Activated CD8-positive, alpha-beta memory T cell treated with anti-CD3 and anti-CD28 coated beads, Interleukin-2, amount 50 U/mL, for 24 hours (primary cell): ENCODE measurements around the gene KLRC4.
"Not testable (repeated sequence)": the region's sequence is repeated elsewhere in the genome, so short reads cannot be mapped to it uniquely, and the experiment has no call there.

Experiments used
- DNase-seq: peaks from one replicate; pipeline ENCODE4 v3.0.0-alpha.2; 2020; ENCODE audit errors: extremely low read depth

The KLRC4 gene, protein sequence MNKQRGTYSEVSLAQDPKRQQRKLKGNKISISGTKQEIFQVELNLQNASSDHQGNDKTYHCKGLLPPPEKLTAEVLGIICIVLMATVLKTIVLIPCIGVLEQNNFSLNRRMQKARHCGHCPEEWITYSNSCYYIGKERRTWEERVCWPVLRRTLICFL

DNA sequence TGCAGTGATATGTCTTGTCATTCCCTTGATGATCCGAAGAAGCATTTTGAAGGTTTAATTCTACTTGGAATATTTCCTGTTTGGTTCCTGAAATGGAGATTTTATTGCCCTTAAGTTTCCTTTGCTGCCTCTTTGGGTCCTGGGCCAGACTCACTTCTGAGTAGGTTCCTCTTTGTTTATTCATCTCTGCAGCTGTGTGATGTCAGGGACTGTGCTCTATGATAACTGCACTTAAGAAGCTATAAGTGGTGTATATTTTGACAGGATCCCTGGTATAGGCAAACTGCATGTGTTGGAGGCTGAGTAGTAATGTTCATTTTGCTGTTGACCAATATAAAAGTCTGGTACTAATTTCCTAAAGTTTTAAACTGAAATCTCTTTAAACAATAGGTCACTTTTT, at the start of gene KLRC4:
Gene KLRC4, minus strand, starts transcription at position 366 of the 400 bp plus-strand sequence. Its CDS starts 182 bp downstream, at position 184.
- no peak for DNase-seq

DNA sequence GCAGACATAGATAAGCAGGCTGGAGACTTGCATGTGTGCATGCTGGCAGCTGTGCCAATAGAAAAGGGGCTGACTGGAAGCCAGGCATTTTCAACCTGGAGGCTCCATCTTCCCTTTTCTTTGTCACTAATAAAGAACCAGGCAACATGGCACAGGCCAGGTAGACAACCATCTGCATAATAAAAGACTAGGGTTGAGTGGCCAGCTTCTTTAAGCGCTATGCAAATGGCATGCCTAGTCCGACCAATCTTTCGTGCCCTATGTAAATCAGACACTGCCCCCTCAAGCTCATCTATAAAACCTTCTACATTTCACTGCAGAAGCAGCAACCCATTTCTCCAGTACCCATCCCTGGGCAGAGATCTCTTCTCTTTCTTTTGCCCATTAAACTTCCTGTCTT, 48.2 kb upstream of the KLRC4 start:
- no peak for DNase-seq

DNA sequence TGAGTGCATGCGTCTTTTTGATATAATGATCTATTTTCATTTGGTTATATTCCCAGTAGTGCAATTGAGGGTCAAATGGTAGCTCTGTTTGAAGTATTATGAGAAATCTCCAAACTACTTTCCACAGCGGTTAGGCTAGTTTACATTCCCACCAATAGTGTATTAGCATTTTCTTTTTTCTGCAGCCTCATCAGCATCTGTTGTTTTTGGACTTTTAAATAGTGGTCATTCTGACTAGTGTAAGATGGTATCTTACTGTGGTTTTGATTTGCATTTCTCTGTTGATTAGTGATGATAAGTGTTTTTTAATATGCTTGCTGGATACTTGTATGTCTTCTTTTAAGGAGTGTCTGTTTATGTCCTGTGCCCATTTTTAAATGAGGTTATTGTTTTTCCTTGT, 47.3 kb upstream of the KLRC4 start:
- no peak for DNase-seq

DNA sequence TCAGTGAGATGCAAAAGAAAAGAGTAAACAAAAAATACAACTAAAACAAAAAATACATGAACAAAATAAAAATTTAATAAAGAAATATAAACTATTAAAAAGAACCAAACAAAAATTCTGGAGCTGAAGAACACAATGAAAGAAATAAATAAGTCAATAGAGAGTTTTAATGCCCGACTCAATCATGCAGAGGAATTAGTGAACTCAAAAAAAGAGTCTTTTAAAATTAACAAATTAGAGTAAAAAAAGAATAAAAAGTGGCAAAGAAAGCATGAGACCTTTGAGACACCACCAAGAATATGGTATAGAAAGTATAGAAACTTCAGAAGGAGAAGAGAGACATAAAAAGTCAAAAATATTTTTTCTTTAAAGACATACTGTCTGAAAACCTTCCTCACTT, 46.2 kb upstream of the KLRC4 start:
- no peak for DNase-seq

DNA sequence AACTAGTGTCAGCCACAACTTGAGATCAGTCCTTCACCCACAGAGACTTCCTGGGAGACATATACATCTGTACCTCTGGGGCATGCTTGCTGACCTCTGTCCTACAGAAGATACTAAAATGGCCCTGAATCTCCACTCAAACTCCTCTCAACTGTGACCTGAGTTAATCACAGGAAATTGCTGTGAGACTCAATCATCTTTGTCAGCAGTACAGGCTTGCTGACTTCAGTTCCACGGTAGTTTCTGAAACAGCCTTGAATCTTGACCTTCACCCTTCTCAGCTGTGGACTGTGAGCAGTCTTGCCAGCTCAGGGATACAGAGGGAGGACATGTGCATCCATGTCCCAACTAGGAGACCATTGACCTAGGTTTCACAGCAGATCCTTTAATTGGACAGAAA, 45.0 kb upstream of the KLRC4 start:
- no peak for DNase-seq

DNA sequence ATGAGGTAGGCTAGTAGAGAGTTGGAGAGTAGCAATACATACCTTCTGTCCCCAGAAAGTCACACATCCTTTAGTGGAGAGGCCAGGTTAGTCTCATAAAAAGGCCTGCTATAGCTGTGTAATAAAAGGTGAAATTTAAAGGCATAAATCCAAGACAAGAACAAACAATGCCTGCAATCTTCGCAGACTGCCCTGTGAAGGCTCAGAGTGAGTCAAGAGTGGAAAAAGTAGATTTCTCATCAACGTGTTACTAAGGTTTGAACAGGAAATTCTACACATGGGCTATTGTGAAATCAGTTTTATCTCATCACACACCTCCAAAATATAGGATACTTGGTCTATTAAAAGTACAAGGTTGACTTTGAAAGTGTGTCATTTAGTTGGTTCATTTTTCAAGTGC, 43.6 kb upstream of the KLRC4 start, which contains the start of gene KLRC1:
Gene KLRC1, minus strand, starts transcription at position 222 of the 400 bp plus-strand sequence. CDS start 2,221 bp downstream, outside the sequence.
- no peak for DNase-seq

DNA sequence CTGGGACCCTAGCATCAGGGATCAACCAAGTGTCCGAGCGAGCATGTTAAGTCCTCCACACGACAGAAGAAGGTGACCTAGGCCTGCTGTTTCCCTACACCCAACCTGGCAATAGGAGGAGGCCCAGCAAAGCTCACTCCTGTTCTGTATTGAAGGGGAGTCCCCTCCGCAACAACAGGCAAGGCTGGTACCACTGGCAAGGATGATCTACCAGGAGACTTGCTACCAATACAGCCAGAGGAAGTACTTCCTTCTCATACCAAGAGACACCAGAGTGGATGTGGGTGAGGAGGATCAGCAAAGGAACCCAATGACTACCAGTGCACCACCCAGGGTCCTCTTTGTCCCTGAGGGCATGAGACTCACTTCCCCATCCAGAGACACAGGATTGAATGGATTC, 38.7 kb upstream of the KLRC4 start:
- DNase-seq: no peak

DNA sequence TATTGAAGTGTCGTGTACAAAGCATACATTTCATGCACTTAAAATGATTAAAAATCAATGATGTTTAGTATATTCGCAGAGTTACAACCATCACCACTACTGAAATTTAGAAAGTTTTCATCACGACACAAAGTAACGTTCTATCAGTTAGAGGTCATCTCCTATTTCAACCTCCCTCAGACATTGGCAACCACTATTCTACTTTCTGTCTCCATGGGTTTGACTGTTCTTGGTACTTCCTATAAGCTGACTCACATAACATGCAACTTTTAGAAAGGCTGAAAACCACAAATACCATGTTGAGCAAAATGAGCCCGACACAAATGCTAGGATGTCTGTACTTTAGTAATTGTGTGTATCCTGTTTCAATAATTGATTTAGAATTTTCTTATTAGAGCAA, 36.5 kb upstream of the KLRC4 start:
- DNase-seq: not testable (repeated sequence)

DNA sequence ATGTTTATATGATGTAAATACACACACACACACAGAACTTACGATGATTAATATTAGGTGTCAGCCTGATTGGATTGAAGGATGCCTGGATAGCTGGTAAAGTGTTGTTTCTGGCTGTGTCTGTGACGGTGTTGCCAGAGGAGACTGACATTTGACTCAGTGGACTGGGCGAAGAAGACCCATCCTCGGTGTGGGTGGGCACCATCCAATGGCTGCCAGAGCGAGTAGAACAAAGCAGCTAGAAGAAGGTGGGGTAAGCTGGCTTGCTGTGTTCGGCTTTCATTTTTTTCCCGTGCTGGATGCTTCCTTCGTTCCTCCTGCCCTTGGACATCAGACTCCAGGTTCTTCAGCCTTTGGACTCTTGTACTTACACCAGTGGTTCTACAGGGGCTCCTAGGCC, 31.6 kb upstream of the KLRC4 start:
- not testable (repeated sequence) for DNase-seq

DNA sequence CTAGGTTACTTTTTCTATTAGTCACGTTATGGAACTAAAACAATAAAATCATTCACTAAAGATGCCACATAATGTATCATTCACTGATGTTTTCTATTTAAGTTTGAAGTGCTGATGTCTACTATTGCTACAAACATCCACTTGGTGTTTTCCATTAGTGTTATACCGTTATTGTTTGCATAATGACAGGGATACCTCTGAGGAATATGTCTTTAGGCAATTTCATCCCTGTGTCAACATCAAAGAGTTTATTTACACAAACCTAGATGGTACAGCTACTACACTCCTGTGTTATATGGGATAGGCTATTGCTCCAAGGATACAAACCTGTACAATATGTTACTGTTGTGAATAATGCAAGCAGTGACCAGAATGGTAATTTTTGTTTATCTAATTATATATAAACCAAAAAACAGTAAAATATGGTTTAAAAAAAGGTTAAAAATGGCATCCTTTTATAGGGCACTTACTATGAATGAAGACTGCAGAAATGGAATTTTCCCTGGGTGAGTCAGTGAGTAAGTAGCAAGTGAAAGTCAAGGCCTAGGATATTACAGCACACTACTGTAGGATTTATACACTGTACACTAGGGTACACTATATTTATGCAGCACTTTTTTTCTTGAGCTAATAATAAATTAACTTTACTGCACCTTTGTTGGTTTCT, 30.2 kb upstream of the KLRC4 start:
- DNase-seq: not testable (repeated sequence)

DNA sequence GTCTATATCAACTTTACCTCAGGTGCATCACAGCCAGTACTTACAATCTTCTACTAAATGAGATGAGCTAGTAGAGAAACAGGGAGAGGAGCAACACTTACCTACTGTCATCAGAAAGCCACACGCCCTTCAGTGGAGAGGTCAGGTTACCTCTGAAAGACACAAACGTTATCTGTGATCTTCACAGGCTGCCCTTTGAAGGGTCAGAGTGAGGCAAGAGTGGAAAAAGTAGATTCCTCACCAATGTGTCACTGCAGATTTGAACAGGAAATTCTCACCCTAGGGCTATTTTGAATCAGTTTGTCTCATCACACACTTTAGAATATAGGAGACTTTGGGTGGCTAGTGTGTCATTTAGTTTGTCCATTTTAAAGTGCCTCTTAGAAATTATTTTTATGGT, 28.0 kb upstream of the KLRC4 start:
- DNase-seq: not testable (repeated sequence)

DNA sequence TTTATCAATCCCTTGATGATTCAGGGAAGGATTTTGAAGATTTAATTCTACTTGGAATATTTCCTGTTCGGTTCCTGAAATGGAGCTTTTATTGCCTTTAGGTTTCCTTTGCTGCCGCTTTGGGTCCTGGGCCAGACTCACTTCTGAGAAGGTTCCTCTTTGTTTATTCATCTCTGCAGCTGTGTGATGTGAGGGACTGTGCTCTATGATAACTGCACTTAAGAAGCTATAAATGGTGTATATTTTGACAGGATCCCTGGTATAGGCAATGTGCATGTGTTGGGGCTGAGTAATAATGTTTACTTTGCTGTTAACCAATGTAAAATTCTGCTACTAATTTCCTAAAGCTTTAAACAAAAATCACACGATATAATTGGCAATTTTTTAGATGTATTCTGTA, 26.3 kb upstream of the KLRC4 start, which contains the start of gene KLRC2:
Gene KLRC2, minus strand, starts transcription at position 195 of the 400 bp plus-strand sequence. Its CDS starts 24 bp downstream, at position 171.
- DNase-seq: not testable (repeated sequence)

DNA sequence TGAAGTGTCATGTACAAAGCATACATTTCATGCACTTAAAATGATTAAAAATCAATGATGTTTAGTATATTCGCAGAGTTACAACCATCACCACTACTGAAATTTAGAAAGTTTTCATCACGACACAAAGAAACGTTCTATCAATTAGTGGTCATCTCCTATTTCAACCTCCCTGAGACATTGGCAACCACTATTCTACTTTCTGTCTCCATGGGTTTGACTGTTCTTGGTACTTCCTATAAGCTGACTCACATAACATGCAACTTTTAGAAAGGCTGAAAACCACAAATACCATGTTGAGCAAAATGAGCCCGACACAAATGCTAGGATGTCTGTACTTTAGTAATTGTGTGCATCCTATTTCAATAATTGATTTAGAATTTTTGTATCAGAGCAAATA, 21.1 kb upstream of the KLRC4 start:
- DNase-seq: not testable (repeated sequence)

DNA sequence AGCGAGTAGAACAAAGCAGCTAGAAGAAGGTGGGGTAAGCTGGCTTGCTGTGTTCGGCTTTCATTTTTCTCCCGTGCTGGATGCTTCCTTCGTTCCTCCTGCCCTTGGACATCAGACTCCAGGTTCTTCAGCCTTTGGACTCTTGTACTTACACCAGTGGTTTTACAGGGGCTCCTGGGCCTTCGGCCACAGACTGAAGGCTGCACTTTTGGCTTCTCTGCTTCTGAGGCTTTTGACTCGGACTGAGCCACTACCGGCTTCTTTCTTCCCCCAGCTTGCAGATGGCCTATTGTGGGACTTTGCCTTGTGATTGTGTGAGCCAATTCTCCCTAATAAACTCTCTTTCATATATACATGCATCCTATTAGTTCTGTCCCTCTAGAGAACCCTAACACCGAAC, 16.4 kb upstream of the KLRC4 start:
- DNase-seq: not testable (repeated sequence)

DNA sequence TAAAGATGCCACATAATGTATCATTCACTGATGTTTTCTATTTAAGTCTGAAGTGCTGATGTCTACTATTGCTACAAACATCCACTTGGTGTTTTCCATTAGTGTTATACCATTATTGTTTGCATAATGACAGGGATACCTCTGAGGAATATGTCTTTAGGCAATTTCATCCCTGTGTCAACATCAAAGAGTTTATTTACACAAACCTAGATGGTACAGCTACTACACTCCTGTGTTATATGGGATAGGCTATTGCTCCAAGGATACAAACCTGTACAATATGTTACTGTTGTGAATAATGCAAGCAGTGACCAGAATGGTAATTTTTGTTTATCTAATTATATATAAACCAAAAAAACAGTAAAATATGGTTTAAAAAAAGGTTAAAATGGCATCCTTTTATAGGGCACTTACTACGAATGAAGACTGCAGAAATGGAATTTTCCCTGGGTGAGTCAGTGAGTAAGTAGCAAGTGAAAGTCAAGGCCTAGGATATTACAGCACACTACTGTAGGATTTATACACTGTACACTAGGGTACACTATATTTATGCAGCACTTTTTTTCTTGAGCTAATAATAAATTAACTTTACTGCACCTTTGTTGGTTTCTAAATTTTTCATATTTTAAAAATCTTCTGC, 14.8 kb upstream of the KLRC4 start:
- not testable (repeated sequence) for DNase-seq

DNA sequence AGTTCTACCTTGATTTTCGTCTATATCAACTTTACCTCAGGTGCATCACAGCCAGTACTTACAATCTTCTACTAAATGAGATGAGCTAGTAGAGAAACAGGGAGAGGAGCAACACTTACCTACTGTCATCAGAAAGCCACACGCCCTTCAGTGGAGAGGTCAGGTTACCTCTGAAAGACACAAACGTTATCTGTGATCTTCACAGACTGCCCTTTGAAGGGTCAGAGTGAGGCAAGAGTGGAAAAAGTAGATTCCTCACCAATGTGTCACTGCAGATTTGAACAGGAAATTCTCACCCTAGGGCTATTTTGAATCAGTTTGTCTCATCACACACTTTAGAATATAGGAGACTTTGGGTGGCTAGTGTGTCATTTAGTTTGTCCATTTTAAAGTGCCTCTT, 12.6 kb upstream of the KLRC4 start:
- not testable (repeated sequence) for DNase-seq

DNA sequence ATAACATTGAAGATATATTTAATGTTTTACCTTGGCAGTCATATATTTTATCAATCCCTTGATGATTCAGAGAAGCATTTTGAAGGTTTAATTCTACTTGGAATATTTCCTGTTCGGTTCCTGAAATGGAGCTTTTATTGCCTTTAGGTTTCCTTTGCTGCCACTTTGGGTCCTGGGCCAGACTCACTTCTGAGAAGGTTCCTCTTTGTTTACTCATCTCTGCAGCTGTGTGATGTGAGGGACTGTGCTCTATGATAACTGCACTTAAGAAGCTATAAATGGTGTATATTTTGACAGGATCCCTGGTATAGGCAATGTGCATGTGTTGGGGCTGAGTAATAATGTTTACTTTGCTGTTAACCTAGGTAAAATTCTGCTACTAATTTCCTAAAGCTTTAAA, 10.8 kb upstream of the KLRC4 start, which contains the start of gene KLRC3:
Gene KLRC3, minus strand, starts transcription at position 262 of the 400 bp plus-strand sequence. Its CDS starts 45 bp downstream, at position 217.
- not testable (repeated sequence) for DNase-seq

DNA sequence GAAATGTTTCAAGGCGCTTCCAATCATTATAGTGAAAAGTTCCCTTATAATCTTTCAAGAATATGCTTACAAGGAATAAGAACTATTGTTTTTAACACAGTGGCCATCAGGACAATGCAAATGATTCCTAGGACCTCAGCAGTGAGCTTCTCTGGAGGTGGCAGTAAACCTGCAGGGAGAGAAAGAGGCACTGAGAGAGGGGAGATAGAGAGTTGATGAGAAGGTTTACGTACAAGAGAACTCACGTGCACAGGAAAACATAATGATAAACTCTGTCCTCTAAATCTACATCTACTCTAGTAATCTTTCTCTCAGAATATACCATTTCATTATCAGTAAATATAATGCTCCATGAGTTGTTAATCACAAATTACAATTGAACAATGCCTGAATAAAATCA, 715 bp downstream of the KLRC4 start:
- DNase-seq: no peak

DNA sequence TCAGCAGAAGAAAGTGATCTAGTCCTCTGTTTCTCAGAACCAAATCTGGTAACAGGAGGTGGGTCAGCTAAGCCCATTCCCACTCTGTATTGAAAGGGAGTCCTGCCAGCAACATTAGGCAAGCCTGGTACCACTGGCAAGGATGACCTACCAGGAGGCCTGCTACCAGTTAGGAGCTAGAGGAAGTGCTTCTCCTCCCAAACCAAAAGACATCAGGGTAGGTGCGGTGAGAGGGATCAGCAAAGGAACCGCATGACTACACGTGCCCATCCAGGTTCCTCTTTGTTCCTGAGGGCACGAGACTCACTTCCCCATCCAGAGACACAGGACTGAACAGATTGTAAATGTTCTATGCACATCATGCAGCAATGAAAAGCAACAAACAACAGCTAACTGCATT, 2.8 kb downstream of the KLRC4 start:
- DNase-seq: no peak

DNA sequence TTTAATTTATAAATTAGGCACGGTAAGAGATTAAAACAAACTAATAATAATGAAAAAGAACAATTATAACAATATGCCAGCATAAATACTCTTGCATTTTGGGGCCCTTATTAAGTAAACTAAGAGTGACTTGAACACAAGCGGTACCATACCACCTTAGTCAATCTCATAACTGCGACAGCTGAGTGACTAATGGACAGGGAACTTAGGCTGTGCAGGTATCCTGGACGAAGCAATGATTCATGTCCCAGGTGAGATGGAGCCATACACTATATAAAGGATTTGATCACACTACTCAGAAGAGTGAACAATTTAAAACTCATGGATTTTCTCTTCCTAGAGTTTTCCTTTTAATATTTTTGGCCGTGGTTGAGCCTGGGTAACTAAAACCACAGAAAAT, 4.3 kb downstream of the KLRC4 start:
- no peak for DNase-seq

DNA sequence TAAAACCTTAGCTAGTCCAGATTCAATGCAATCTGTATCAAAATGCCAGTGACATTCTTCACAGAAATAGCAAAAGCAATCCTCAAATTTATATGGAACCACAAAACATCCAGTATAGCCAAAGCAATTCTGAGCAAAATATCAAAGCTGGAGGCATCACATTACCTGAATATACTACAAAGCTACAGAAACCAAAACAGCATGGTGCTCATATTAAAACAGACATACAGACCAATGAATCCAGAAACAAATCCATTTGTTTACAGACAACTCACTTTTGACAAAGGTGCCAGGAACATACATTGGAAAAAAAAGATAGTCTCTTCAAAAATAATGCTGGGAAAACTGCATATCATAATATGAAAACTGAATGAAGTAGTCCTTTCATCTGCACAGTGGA, 4.8 kb downstream of the KLRC4 start:
- no peak for DNase-seq

DNA sequence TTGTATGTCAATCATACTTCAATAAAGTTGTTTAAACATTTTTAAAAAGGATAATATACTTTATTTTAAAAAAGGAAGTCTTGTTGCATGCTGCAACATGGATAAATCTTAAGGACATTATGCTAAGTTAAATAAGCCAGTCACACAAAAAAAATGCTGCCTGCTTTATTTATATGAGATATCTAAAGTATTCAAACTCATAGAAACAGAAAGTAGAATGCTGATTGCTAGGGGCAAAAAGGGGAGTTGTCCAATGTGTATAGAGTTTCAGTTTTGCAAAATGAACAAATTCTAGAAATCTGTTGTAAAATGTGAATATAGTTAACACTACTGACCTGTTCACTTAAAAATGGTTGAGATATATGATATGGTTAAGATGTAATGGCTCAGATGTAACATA, 8.7 kb downstream of the KLRC4 start:
- DNase-seq: no peak

DNA sequence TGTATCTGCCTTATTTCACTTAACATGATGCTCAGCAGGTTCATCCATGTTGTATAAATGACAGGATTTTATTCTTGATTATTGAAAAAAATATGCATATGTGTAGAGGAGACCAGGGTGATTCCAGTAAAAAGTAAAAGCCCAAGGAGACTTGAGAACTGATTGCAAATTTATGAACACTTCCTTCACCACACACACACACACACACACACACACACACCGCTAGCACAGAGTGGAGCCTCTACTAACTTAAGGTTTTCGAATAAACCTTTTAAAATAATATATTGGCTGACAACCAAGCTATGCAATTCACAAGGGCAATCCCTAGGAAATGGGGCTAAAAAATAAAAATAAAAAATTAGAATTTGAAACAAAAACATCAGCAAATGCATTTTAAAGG, 11.4 kb downstream of the KLRC4 start:
- DNase-seq: no peak
